ENCODE results near the gene SPATA18. TPM values are rescaled to one million over a fixed set of nuclear protein-coding genes. Genes with fewer than 3 reads are reported as not detected.

Gene SPATA18
- total and polyA plus RNA-seq, 2 of the 13 experiments (the other 11 are each of a cell fraction or from before 2014, with no cell fraction given) = 5.7 to 13.2 TPM

DNA sequence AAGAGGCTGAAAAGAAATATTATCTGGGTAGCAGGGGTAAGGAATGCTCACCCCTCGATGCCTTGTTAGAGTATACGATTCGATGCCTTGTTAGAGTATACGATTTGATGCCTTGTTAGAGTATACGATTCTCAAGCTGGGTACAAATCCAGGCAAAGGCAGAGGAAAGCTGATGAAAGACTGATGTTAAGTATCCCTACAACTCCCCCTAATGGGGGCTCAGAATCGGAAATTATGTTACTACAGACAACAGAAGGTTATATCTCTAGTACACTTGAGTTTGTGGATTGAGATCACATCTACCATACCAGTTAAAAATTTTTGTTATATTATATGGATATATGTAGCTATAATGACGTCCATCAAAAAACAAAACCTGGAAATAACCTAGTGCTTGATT, 35.7 kb upstream of the SPATA18 start:
- Histone ChIP-seq H3K9ac (ENCODE audit: insufficient read depth, low read depth, low read length) (no peak overlapping the region), H3K27ac (ENCODE audit: extremely low read length, insufficient read depth, low read length) (no peak overlapping the region), H4K20me1 (ENCODE audit: insufficient read depth, low read length) (no peaks in the 10 kb centered on the region), H2AFZ (ENCODE audit: low read length) (peak overlapping the region; percentile 49), H3K36me3 (replicated peaks in 1 of 2; ENCODE audit: control insufficient read depth in 1 of 2, insufficient read depth in 2 of 2, low read length in 2 of 2) (no peaks in the 10 kb centered on the region), H3K9me3 (ENCODE audit: low read length) (no peaks in the 10 kb centered on the region), H3K4me1 (ENCODE audit: insufficient read depth, low read length) (peaks cover 14% of the 10 kb centered on the region), H3K4me3 (replicated peaks in 1 of 3; ENCODE audit: insufficient read depth in 1 of 3, low read depth in 2 of 3, low read length in 3 of 3) (no peak overlapping the region), H3K4me2 (ENCODE audit: low read depth, low read length) (peak overlapping the region; percentile 37), H3K79me2 (ENCODE audit: insufficient read depth, low read length) (no peaks in the 10 kb centered on the region), H3K27me3 (ENCODE audit: control insufficient read depth in 1 of 2, insufficient read depth in 2 of 2, low read length in 2 of 2) (no peaks in the 10 kb centered on the region)
- in situ Hi-C loops (cut with HindIII; ENCODE audit: extremely low pct_ligation_motif_present, low pct_unique_long_range_greater_than_20kb) (no loop called here), intact Hi-C loops (cut with micrococcal nuclease; ENCODE audit: unreplicated experiment) (loop anchor here (1.0 kb wide), 3 partner anchors 119 to 184 kb away; no protein-coding TSS in a partner anchor)
- ChIA-PET POLR2A (no interaction called here), CTCF (ENCODE audit: low intra/inter-chr PET ratio, low total read pairs) (interaction anchor here (0.7 to 2.5 kb wide), 5 partner anchors 119 to 184 kb away, joined by 3 to 11 read pairs (median 3); no protein-coding TSS in a partner anchor)
- WGBS (ENCODE audit: low lambda C conversion rate) = 22% methylated on average over 7 of the region's 7 CpGs
- TF ChIP-seq SMC3 (IDR thresholded peaks at IDR 0.05; ENCODE audit: low read length) = peak; percentile 50; the same call in 1 of the 2 replicates
- no peak for TF ChIP-seq RFXANK (CRISPR knock-in tag; IDR thresholded peaks at IDR 0.05)
- peak; percentile 33; the same call in 1 of the 2 replicates for TF ChIP-seq RAD21 (CRISPR knock-in tag; IDR thresholded peaks at IDR 0.05)
- TF ChIP-seq, protein P1, sequence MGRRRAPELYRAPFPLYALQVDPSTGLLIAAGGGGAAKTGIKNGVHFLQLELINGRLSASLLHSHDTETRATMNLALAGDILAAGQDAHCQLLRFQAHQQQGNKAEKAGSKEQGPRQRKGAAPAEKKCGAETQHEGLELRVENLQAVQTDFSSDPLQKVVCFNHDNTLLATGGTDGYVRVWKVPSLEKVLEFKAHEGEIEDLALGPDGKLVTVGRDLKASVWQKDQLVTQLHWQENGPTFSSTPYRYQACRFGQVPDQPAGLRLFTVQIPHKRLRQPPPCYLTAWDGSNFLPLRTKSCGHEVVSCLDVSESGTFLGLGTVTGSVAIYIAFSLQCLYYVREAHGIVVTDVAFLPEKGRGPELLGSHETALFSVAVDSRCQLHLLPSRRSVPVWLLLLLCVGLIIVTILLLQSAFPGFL (CRISPR knock-in tag; IDR thresholded peaks at IDR 0.05) = no peak
- TF ChIP-seq TAF1 (CRISPR knock-in tag; IDR thresholded peaks at IDR 0.05) = no peak
- TF ChIP-seq, protein P2, sequence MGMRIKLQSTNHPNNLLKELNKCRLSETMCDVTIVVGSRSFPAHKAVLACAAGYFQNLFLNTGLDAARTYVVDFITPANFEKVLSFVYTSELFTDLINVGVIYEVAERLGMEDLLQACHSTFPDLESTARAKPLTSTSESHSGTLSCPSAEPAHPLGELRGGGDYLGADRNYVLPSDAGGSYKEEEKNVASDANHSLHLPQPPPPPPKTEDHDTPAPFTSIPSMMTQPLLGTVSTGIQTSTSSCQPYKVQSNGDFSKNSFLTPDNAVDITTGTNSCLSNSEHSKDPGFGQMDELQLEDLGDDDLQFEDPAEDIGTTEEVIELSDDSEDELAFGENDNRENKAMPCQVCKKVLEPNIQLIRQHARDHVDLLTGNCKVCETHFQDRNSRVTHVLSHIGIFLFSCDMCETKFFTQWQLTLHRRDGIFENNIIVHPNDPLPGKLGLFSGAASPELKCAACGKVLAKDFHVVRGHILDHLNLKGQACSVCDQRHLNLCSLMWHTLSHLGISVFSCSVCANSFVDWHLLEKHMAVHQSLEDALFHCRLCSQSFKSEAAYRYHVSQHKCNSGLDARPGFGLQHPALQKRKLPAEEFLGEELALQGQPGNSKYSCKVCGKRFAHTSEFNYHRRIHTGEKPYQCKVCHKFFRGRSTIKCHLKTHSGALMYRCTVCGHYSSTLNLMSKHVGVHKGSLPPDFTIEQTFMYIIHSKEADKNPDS (CRISPR knock-in tag; IDR thresholded peaks at IDR 0.05) = no peak
- TF ChIP-seq, protein P3, sequence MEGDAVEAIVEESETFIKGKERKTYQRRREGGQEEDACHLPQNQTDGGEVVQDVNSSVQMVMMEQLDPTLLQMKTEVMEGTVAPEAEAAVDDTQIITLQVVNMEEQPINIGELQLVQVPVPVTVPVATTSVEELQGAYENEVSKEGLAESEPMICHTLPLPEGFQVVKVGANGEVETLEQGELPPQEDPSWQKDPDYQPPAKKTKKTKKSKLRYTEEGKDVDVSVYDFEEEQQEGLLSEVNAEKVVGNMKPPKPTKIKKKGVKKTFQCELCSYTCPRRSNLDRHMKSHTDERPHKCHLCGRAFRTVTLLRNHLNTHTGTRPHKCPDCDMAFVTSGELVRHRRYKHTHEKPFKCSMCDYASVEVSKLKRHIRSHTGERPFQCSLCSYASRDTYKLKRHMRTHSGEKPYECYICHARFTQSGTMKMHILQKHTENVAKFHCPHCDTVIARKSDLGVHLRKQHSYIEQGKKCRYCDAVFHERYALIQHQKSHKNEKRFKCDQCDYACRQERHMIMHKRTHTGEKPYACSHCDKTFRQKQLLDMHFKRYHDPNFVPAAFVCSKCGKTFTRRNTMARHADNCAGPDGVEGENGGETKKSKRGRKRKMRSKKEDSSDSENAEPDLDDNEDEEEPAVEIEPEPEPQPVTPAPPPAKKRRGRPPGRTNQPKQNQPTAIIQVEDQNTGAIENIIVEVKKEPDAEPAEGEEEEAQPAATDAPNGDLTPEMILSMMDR (CRISPR knock-in tag; IDR thresholded peaks at IDR 0.05) = peak; percentile 68
- TF ChIP-seq ZNF891 (CRISPR knock-in tag; IDR thresholded peaks at IDR 0.05) = no peak
- no peak for TF ChIP-seq ZNF563 (CRISPR knock-in tag; IDR thresholded peaks at IDR 0.05)
- no peak for TF ChIP-seq ZNF543 (CRISPR knock-in tag; IDR thresholded peaks at IDR 0.05)
- no peak for TF ChIP-seq TARDBP (CRISPR knock-in tag; IDR thresholded peaks at IDR 0.05)
- TF ChIP-seq STAG1 (CRISPR knock-in tag; IDR thresholded peaks at IDR 0.05) = peak; percentile 80
- TF ChIP-seq MIXL1 (CRISPR knock-in tag; IDR thresholded peaks at IDR 0.05) = peak; percentile 51; the same call in 1 of the 2 replicates
- TF ChIP-seq, protein P4, sequence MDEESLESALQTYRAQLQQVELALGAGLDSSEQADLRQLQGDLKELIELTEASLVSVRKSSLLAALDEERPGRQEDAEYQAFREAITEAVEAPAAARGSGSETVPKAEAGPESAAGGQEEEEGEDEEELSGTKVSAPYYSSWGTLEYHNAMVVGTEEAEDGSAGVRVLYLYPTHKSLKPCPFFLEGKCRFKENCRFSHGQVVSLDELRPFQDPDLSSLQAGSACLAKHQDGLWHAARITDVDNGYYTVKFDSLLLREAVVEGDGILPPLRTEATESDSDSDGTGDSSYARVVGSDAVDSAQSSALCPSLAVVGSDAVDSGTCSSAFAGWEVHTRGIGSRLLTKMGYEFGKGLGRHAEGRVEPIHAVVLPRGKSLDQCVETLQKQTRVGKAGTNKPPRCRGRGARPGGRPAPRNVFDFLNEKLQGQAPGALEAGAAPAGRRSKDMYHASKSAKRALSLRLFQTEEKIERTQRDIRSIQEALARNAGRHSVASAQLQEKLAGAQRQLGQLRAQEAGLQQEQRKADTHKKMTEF (CRISPR knock-in tag; IDR thresholded peaks at IDR 0.05) = no peak
- no peak for TF ChIP-seq ZNF354B (CRISPR knock-in tag; IDR thresholded peaks at IDR 0.05)
- no peak for TF ChIP-seq ZNF598 (CRISPR knock-in tag; IDR thresholded peaks at IDR 0.05; ENCODE audit: borderline replicate concordance)
- TF ChIP-seq, protein P5, sequence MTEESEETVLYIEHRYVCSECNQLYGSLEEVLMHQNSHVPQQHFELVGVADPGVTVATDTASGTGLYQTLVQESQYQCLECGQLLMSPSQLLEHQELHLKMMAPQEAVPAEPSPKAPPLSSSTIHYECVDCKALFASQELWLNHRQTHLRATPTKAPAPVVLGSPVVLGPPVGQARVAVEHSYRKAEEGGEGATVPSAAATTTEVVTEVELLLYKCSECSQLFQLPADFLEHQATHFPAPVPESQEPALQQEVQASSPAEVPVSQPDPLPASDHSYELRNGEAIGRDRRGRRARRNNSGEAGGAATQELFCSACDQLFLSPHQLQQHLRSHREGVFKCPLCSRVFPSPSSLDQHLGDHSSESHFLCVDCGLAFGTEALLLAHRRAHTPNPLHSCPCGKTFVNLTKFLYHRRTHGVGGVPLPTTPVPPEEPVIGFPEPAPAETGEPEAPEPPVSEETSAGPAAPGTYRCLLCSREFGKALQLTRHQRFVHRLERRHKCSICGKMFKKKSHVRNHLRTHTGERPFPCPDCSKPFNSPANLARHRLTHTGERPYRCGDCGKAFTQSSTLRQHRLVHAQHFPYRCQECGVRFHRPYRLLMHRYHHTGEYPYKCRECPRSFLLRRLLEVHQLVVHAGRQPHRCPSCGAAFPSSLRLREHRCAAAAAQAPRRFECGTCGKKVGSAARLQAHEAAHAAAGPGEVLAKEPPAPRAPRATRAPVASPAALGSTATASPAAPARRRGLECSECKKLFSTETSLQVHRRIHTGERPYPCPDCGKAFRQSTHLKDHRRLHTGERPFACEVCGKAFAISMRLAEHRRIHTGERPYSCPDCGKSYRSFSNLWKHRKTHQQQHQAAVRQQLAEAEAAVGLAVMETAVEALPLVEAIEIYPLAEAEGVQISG (CRISPR knock-in tag; IDR thresholded peaks at IDR 0.05) = no peak
- no TSS peak for BruUV-seq (replicated peaks)
- ATAC-seq = peak; percentile 88
- FAIRE-seq = peak; percentile 68
- DNase-seq (ENCODE audit: low spot score) = peak; percentile 58

Measured in HepG2 (cell line).